Adrenal gland (tissue), 12 donors: Measurements from ENCODE around the gene FAM50A. TPM values are rescaled to one million over a fixed set of nuclear protein-coding genes. Genes with fewer than 3 reads are reported as not detected.

Experiments
- DNase-seq, 7 donors: peaks; one replicate each; pipeline ENCODE4 v3.0.0-alpha.2; 2019 to 2020
- H3K27ac ChIP-seq, 5 donors: fragments of 200-600 bp; sonication (generic) in 4 of 5; 1 replicate in 3 of 5; 2 replicates in 2 of 5; pipeline versions ENCODE4 v1.5.1 to v1.8.0; 2016 to 2020; ENCODE audit warnings: mild to moderate bottlenecking in 1 of 5
- H3K27me3 ChIP-seq: fragments of 200-600 bp; 2 replicates; pipeline ENCODE4 v1.8.0; 2021
- H3K36me3 ChIP-seq, 2 donors: fragments of 200-600 bp; replicated peaks in 1 of 2; 1 replicate in 1 of 2; 2 replicates in 1 of 2; pipeline versions ENCODE4 v1.5.1 to v1.8.0; 2018 to 2022
- H3K4me1 ChIP-seq, 2 donors: fragments of 200-600 bp; replicated peaks in 1 of 2; 1 replicate in 1 of 2; 2 replicates in 1 of 2; pipeline versions ENCODE4 v1.5.1 to v1.8.0; 2018 to 2021
- H3K4me3 ChIP-seq, 4 donors: fragments of 200-600 bp; sonication (generic) in 3 of 4; one replicate each; pipeline ENCODE4 v1.5.1; 2016 to 2018
- H3K9me3 ChIP-seq, 3 donors: fragments of 200-600 bp; sonication (generic) in 1 of 3; replicated peaks in 1 of 3; 1 replicate in 2 of 3; 2 replicates in 1 of 3; pipeline versions ENCODE4 v1.5.1 to v1.8.0; 2016 to 2021
- CTCF ChIP-seq, 6 experiments: fragments of 450-650 bp in 4 of 6; fragments of 200-600 bp in 2 of 6; sonication (generic) in 1 of 6; IDR thresholded peaks; 1 replicate in 5 of 6; 2 replicates in 1 of 6; pipeline versions ENCODE4 v1.5.1 to v1.8.0; 2016 to 2021; ENCODE audit warnings: antibody characterized with exemption in 6 of 6, mild to moderate bottlenecking in 2 of 6, moderate library complexity in 1 of 6
- POLR2A ChIP-seq, 2 donors: fragments of 450-650 bp; IDR thresholded peaks; one replicate each; pipeline ENCODE4 v1.6.1; 2017; ENCODE audit warnings: antibody characterized with exemption in 2 of 2, mild to moderate bottlenecking in 2 of 2, moderate library complexity in 1 of 2
- WGBS, 4 donors: extraction: QIAGEN DNeasy Blood & Tissue Kit in 2 of 4; methylation state at CpG; one replicate each; pipeline versions ENCODE4 v1.1.5 to v1.1.7; 2013 to 2017; 5-methylcytosine and 5-hydroxymethylcytosine counted together
- intact Hi-C, 2 donors: fragments of 100-400 bp; cut with DNase I; formaldehyde crosslinking; loops; one replicate each; pipeline versions ENCODE4 v1.14.1 to v1.15.0; 2022 to 2023
- polyA plus RNA-seq, 3 donors: library from polyadenylated mRNA; stranded (reverse); fragments of 200-250 nt in 2 of 3; fragments of 350-450 nt in 1 of 3; fragmentation: Illumina TruSeq in 1 of 3; extraction: RNeasy Lipid Tissue Mini Kit (QIAGEN cat#74804) in 1 of 3; gene quantifications; one replicate each; pipeline ENCODE4 v1.2.3, GENCODE V29; 2013 to 2014
- total RNA-seq, 9 donors: library from RNA; depleted of rRNA in 4 of 9; stranded (reverse); fragments of >200 nt in 4 of 9; fragments of 120-200 nt in 1 of 9; fragmentation: NEBNext Ultra II Directional in 1 of 9; extraction: Animal tissue kit (Norgen Biotek cat#: 25700) in 1 of 9; gene quantifications; one replicate each; pipeline versions ENCODE4 v1.1.0 to v1.2.4, GENCODE V29; 2013 to 2023
- donor health status: healthy with polysubstance abuse.
- donor health status: Bipolar disorder and iron deficiency.
- donor health status: DM: yes; HTN: yes; CAD: no.
- donor health status: DM: no; HTN: no; CAD: no.
- donor health status: DM: no; HTN: no; CAD: no.
- donor health status: DM: yes; HTN: yes; CAD: no.

FAM50A gene
- total and polyA plus RNA-seq, 12 donors, result 25.1 to 451 (median 59.4) TPM

GRCh38 chrX:154431341-154431740 is 12.6 kb upstream of the FAM50A start:
- intact Hi-C loops, result no loop called here
- H3K27me3 ChIP-seq, result no peaks in the 10 kb centered on the region
- H3K27ac ChIP-seq, result peak overlapping the region in 2 of 5 donors; percentile 59
- H3K36me3 ChIP-seq, result peaks cover 0 to 42% of the 10 kb centered on the region in 2 donors
- DNase-seq, result peak in 5 of 7 donors; percentile 34 to 46 (median 37)
- no peak overlapping the region for H3K4me3 ChIP-seq
- H3K4me1 ChIP-seq, result peaks cover 0 to 15% of the 10 kb centered on the region in 2 donors
- H3K9me3 ChIP-seq, result no peaks in the 10 kb centered on the region
- TF ChIP-seq POLR2A (IDR thresholded peaks at IDR 0.05), result no peak
- no peak for TF ChIP-seq CTCF (IDR thresholded peaks at IDR 0.05)
- 53 to 90% (median 68%) methylated on average over 2 to 5 of the region's 5 CpGs for WGBS, 4 donors

GRCh38 chrX:154432210-154432609 is 11.7 kb upstream of the FAM50A start:
- WGBS, 4 donors, result 87 to 88% methylated on average over 7 of the region's 8 CpGs; no CpG with 5 or more reads in 2 of the 4 donors
- intact Hi-C loops, result no loop called here
- no peaks in the 10 kb centered on the region for H3K9me3 ChIP-seq
- TF ChIP-seq CTCF (IDR thresholded peaks at IDR 0.05), result no peak
- no peak for TF ChIP-seq POLR2A (IDR thresholded peaks at IDR 0.05)
- H3K36me3 ChIP-seq, result peaks cover 0 to 42% of the 10 kb centered on the region in 2 donors
- no peaks in the 10 kb centered on the region for H3K27me3 ChIP-seq
- peaks cover 0 to 15% of the 10 kb centered on the region in 2 donors for H3K4me1 ChIP-seq
- no peak overlapping the region for H3K27ac ChIP-seq
- DNase-seq, result no peak
- no peak overlapping the region for H3K4me3 ChIP-seq

DNA sequence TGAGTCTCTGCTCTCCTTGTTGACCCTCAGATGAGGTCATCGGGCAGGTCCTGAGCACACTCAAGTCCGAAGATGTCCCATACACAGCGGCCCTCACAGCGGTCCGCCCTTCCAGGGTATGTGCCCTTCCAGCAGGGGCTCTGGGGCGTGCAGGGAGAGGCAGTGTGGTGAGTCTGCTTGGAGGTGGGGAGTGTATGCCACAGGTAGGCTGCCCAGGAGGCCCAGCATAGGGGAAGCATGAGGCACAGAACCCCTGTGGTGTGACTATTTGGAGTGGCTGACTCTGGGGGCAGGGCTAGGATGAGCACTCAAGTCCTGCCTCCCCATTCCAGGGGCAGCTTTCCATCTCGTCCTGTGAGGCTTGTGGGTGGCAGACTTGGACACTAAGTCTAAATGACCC is 10.3 kb upstream of the FAM50A start:
- Histone ChIP-seq H3K27ac (no peak overlapping the region), H3K9me3 (no peaks in the 10 kb centered on the region), H3K27me3 (no peaks in the 10 kb centered on the region), H3K4me1 (peaks cover 0 to 21% of the 10 kb centered on the region in 2 donors), H3K4me3 (no peak overlapping the region), H3K36me3 (peaks cover 0 to 42% of the 10 kb centered on the region in 2 donors)
- no peak for DNase-seq
- intact Hi-C loops, result no loop called here
- no peak for TF ChIP-seq CTCF (IDR thresholded peaks at IDR 0.05)
- TF ChIP-seq POLR2A (IDR thresholded peaks at IDR 0.05), result no peak
- 77 to 88% (median 83%) methylated on average over 1 to 7 of the region's 7 CpGs for WGBS, 4 donors

GRCh38 chrX:154434394-154435168 is 9.4 kb upstream of the FAM50A start:
- Histone ChIP-seq H3K36me3 (peaks cover 0 to 49% of the 10 kb centered on the region in 2 donors), H3K9me3 (no peaks in the 10 kb centered on the region), H3K4me3 (no peak overlapping the region), H3K27ac (no peak overlapping the region), H3K27me3 (no peaks in the 10 kb centered on the region), H3K4me1 (peaks cover 0 to 19% of the 10 kb centered on the region in 2 donors)
- no peak for DNase-seq
- intact Hi-C loops, result no loop called here
- TF ChIP-seq CTCF (IDR thresholded peaks at IDR 0.05), result no peak
- no peak for TF ChIP-seq POLR2A (IDR thresholded peaks at IDR 0.05)
- 70 to 93% (median 84%) methylated on average over 3 to 7 of the region's 7 CpGs for WGBS, 4 donors
